Stimulated activated CD4-positive, alpha-beta T cell treated with anti-CD3 and anti-CD28 coated beads, Interleukin-15, amount 100 ng/mL, for 1 hour (primary cell): Measurements from ENCODE around the gene ZDHHC1.

Experiments
- DNase-seq, 2 donors: peaks; one replicate each; pipeline ENCODE4 v3.0.0-alpha.2; 2020; ENCODE audit warnings: low read depth in 1 of 2, low spot score in 1 of 2

ZDHHC1 gene

GRCh38 chr16:67415872-67416793 is at the start of gene ZDHHC1:
ZDHHC1 (minus strand) TSS chr16:67416477; CDS start chr16:67407775, 8,702 bp downstream.
- DNase-seq: peak in 1 of 2 donors; percentile 40

- no peak for DNase-seq
Observed at GRCh38 chr16:67464565-67464964, 48.3 kb upstream of the ZDHHC1 start.

- DNase-seq: no peak
Observed at GRCh38 chr16:67463691-67464090, 47.4 kb upstream of the ZDHHC1 start.

GRCh38 chr16:67463059-67463458 is 46.8 kb upstream of the ZDHHC1 start:
- DNase-seq: no peak

GRCh38 chr16:67462279-67462655 is 46.0 kb upstream of the ZDHHC1 start:
- no peak for DNase-seq

GRCh38 chr16:67461600-67462278 is 45.5 kb upstream of the ZDHHC1 start:
- no peak for DNase-seq

GRCh38 chr16:67460961-67461360 is 44.7 kb upstream of the ZDHHC1 start:
- DNase-seq: no peak

GRCh38 chr16:67460168-67460567 is 43.9 kb upstream of the ZDHHC1 start:
- no peak for DNase-seq

- DNase-seq: no peak
Observed at GRCh38 chr16:67459861-67460150, 43.5 kb upstream of the ZDHHC1 start.

- no peak for DNase-seq
Observed at GRCh38 chr16:67459066-67459860, 43.0 kb upstream of the ZDHHC1 start.

GRCh38 chr16:67458121-67458641 is 41.9 kb upstream of the ZDHHC1 start:
- DNase-seq: no peak

GRCh38 chr16:67457611-67458010 is 41.3 kb upstream of the ZDHHC1 start:
- DNase-seq: no peak

- no peak for DNase-seq
Observed at GRCh38 chr16:67456391-67457081, 40.3 kb upstream of the ZDHHC1 start.

- no peak for DNase-seq
Observed at GRCh38 chr16:67454852-67455251, 38.6 kb upstream of the ZDHHC1 start.

- no peak for DNase-seq
Observed at GRCh38 chr16:67454104-67454503, 37.8 kb upstream of the ZDHHC1 start.

GRCh38 chr16:67451704-67452435 is 35.6 kb upstream of the ZDHHC1 start:
- DNase-seq: no peak

- no peak for DNase-seq
Observed at GRCh38 chr16:67451061-67451703, 34.9 kb upstream of the ZDHHC1 start.

- no peak for DNase-seq
Observed at GRCh38 chr16:67449739-67450138, 33.5 kb upstream of the ZDHHC1 start.

- no peak for DNase-seq
Observed at GRCh38 chr16:67449336-67449735, 33.1 kb upstream of the ZDHHC1 start.

- DNase-seq: no peak
Observed at GRCh38 chr16:67448580-67448979, 32.3 kb upstream of the ZDHHC1 start.
